ENCODE results near the gene GOLGA8K. TPM values are rescaled to one million over a fixed set of nuclear protein-coding genes. Genes with fewer than 3 reads are reported as not detected.
"Not testable (repeated sequence)": the region's sequence is repeated elsewhere in the genome, so short reads cannot be mapped to it uniquely, and the experiment has no call there.

Gene GOLGA8K
- total RNA-seq, 1 donor from 2014 or later = 0.77 TPM

DNA sequence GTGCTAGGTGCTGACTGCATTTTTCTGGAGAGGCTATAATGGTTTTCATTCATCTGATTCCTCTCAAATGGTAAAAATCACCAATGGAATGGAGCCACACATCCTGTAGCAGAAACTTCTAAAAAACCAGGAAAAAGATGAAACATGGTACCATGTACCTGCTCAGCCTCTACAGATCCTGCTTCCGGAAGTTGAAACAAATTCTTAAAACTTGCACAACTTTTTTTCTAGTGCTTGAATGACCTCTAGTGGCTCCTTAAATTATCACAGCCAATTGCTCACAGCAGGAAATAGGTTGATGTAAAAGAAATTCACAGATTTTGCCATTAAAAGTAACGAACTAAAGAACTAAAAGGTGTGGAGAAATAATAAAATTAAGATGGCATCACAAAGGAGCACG lies 4.8 kb upstream of the GOLGA8K start:
- not testable (repeated sequence) for FAIRE-seq

DNA sequence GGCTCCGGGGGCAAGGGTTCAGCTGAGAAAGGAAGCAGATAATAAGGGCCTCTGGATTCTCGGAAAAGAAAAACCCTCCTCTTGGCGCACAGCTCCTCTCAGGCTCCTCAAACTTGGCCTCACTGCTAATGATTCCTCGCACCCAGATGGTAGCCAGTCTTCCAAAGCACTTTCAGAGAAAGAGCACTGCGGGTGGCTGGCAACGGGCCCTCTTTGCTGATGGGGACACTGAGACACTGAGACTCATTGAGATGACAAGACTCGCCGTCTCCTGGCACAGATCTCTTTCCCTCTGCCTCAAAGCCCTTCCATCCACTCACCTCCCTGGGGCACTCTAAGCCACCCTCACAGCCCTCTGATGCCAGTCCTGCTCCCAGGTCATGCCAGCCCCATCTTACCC lies 6.6 kb downstream of the GOLGA8K start:
- H3K4me1 Mint-ChIP-seq (ENCODE audit: low read depth, unreplicated experiment); H3K4me3 ChIP-seq (ENCODE audit: insufficient read depth, low read depth, low read length); H3K9ac ChIP-seq (ENCODE audit: low read length); H3K9me3 Mint-ChIP-seq (ENCODE audit: unreplicated experiment); H3K27me3 Mint-ChIP-seq (ENCODE audit: low read depth, unreplicated experiment); H2AFZ ChIP-seq (ENCODE audit: low read depth, low read length); H3K27ac Mint-ChIP-seq (ENCODE audit: unreplicated experiment); H3K4me3 Mint-ChIP-seq (ENCODE audit: unreplicated experiment); H3K36me3 ChIP-seq (ENCODE audit: insufficient read depth, low read length); DNase-seq (ENCODE audit: low read depth); H3K79me2 ChIP-seq (ENCODE audit: insufficient read depth, low read length); H3K27ac ChIP-seq (ENCODE audit: low read depth, low read length); H4K20me1 ChIP-seq (ENCODE audit: insufficient read depth, low read length); H3K36me3 Mint-ChIP-seq (ENCODE audit: low read depth, unreplicated experiment); H3K4me1 ChIP-seq (ENCODE audit: insufficient read depth, low read length); H3K4me2 ChIP-seq (ENCODE audit: low read length); H3K9me3 ChIP-seq (ENCODE audit: insufficient read depth, low read depth, low read length); FAIRE-seq; H3K27me3 ChIP-seq (ENCODE audit: insufficient read depth, low read length): not testable (repeated sequence)

More for the DNA sequence above, 4.8 kb upstream of the GOLGA8K start:
- not testable (repeated sequence) for DNase-seq (ENCODE audit: low read depth); H3K4me2 ChIP-seq (ENCODE audit: low read length); H3K27me3 Mint-ChIP-seq (ENCODE audit: low read depth, unreplicated experiment); H3K4me1 ChIP-seq (ENCODE audit: insufficient read depth, low read length); H3K27me3 ChIP-seq (ENCODE audit: insufficient read depth, low read length); H3K4me3 Mint-ChIP-seq (ENCODE audit: unreplicated experiment); H3K9me3 Mint-ChIP-seq (ENCODE audit: unreplicated experiment); H3K27ac Mint-ChIP-seq (ENCODE audit: unreplicated experiment); H3K79me2 ChIP-seq (ENCODE audit: insufficient read depth, low read length); H3K27ac ChIP-seq (ENCODE audit: low read depth, low read length); H4K20me1 ChIP-seq (ENCODE audit: insufficient read depth, low read length); H3K4me3 ChIP-seq (ENCODE audit: insufficient read depth, low read depth, low read length); H3K36me3 ChIP-seq (ENCODE audit: insufficient read depth, low read length); H2AFZ ChIP-seq (ENCODE audit: low read depth, low read length); H3K9ac ChIP-seq (ENCODE audit: low read length); H3K4me1 Mint-ChIP-seq (ENCODE audit: low read depth, unreplicated experiment); H3K9me3 ChIP-seq (ENCODE audit: insufficient read depth, low read depth, low read length); H3K36me3 Mint-ChIP-seq (ENCODE audit: low read depth, unreplicated experiment)
- TF ChIP-seq, protein P1, sequence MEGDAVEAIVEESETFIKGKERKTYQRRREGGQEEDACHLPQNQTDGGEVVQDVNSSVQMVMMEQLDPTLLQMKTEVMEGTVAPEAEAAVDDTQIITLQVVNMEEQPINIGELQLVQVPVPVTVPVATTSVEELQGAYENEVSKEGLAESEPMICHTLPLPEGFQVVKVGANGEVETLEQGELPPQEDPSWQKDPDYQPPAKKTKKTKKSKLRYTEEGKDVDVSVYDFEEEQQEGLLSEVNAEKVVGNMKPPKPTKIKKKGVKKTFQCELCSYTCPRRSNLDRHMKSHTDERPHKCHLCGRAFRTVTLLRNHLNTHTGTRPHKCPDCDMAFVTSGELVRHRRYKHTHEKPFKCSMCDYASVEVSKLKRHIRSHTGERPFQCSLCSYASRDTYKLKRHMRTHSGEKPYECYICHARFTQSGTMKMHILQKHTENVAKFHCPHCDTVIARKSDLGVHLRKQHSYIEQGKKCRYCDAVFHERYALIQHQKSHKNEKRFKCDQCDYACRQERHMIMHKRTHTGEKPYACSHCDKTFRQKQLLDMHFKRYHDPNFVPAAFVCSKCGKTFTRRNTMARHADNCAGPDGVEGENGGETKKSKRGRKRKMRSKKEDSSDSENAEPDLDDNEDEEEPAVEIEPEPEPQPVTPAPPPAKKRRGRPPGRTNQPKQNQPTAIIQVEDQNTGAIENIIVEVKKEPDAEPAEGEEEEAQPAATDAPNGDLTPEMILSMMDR (IDR thresholded peaks at IDR 0.05; ENCODE audit: insufficient read depth, low read depth, low read length) = peak; percentile 15

GRCh38 chr15:32394745-32395144 lies 8.3 kb downstream of the GOLGA8K start:
- FAIRE-seq; H3K4me1 Mint-ChIP-seq (ENCODE audit: low read depth, unreplicated experiment); H3K4me1 ChIP-seq (ENCODE audit: insufficient read depth, low read length); DNase-seq (ENCODE audit: low read depth); H3K36me3 ChIP-seq (ENCODE audit: insufficient read depth, low read length); H3K9me3 ChIP-seq (ENCODE audit: insufficient read depth, low read depth, low read length); H4K20me1 ChIP-seq (ENCODE audit: insufficient read depth, low read length); H3K27ac Mint-ChIP-seq (ENCODE audit: unreplicated experiment); H2AFZ ChIP-seq (ENCODE audit: low read depth, low read length); H3K27me3 Mint-ChIP-seq (ENCODE audit: low read depth, unreplicated experiment); H3K79me2 ChIP-seq (ENCODE audit: insufficient read depth, low read length); H3K9me3 Mint-ChIP-seq (ENCODE audit: unreplicated experiment); H3K27me3 ChIP-seq (ENCODE audit: insufficient read depth, low read length); H3K27ac ChIP-seq (ENCODE audit: low read depth, low read length); H3K36me3 Mint-ChIP-seq (ENCODE audit: low read depth, unreplicated experiment); H3K4me3 Mint-ChIP-seq (ENCODE audit: unreplicated experiment); H3K4me3 ChIP-seq (ENCODE audit: insufficient read depth, low read depth, low read length); H3K9ac ChIP-seq (ENCODE audit: low read length); H3K4me2 ChIP-seq (ENCODE audit: low read length): not testable (repeated sequence)

DNA sequence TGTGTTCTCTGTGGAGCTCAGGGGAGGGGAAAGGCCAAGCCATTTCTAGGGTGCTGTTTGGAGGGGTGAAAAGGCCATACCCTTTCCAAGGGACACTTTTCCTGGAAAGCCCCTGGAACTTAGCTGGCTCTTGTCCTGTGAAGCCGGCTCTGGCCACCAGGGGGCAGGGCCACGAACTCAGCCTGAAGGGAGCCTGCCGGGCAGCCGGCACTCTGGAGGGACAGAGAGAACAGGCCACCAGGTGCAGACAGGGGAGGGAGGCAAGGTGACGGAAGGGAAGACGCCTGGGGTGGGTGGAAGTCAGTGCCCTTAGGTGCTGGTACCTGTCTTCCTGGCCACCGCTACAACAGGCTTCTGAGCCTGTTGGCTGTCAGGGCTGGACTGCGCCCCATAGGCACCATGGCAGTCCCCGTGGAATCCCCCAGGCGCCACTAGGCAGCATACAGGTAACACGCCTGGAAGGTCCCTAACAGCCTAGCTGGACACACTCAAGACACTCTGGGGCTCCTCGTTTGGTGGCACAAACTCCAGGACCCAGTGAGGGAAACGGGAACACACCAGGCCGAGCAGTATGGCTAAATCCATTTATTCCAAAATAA lies 14.9 kb downstream of the GOLGA8K start:
- H4K20me1 ChIP-seq (ENCODE audit: insufficient read depth, low read length); H3K79me2 ChIP-seq (ENCODE audit: insufficient read depth, low read length); H3K4me2 ChIP-seq (ENCODE audit: low read length); H3K4me1 Mint-ChIP-seq (ENCODE audit: low read depth, unreplicated experiment); H3K36me3 Mint-ChIP-seq (ENCODE audit: low read depth, unreplicated experiment); H3K27ac ChIP-seq (ENCODE audit: low read depth, low read length); H3K9me3 Mint-ChIP-seq (ENCODE audit: unreplicated experiment); H3K9ac ChIP-seq (ENCODE audit: low read length); H3K4me3 Mint-ChIP-seq (ENCODE audit: unreplicated experiment); H3K27ac Mint-ChIP-seq (ENCODE audit: unreplicated experiment); H2AFZ ChIP-seq (ENCODE audit: low read depth, low read length); H3K4me1 ChIP-seq (ENCODE audit: insufficient read depth, low read length); H3K27me3 ChIP-seq (ENCODE audit: insufficient read depth, low read length); H3K36me3 ChIP-seq (ENCODE audit: insufficient read depth, low read length); H3K4me3 ChIP-seq (ENCODE audit: insufficient read depth, low read depth, low read length); H3K9me3 ChIP-seq (ENCODE audit: insufficient read depth, low read depth, low read length); H3K27me3 Mint-ChIP-seq (ENCODE audit: low read depth, unreplicated experiment); DNase-seq (ENCODE audit: low read depth); FAIRE-seq: not testable (repeated sequence)

GRCh38 chr15:32385823-32386495 lies 17.1 kb downstream of the GOLGA8K start:
- FAIRE-seq; H2AFZ ChIP-seq (ENCODE audit: low read depth, low read length); H3K9me3 Mint-ChIP-seq (ENCODE audit: unreplicated experiment); H3K4me3 ChIP-seq (ENCODE audit: insufficient read depth, low read depth, low read length); H4K20me1 ChIP-seq (ENCODE audit: insufficient read depth, low read length); H3K4me2 ChIP-seq (ENCODE audit: low read length); H3K36me3 Mint-ChIP-seq (ENCODE audit: low read depth, unreplicated experiment); H3K27ac Mint-ChIP-seq (ENCODE audit: unreplicated experiment); H3K4me1 Mint-ChIP-seq (ENCODE audit: low read depth, unreplicated experiment); H3K79me2 ChIP-seq (ENCODE audit: insufficient read depth, low read length); H3K4me1 ChIP-seq (ENCODE audit: insufficient read depth, low read length); H3K27me3 ChIP-seq (ENCODE audit: insufficient read depth, low read length); H3K4me3 Mint-ChIP-seq (ENCODE audit: unreplicated experiment); H3K27me3 Mint-ChIP-seq (ENCODE audit: low read depth, unreplicated experiment); DNase-seq (ENCODE audit: low read depth); H3K9me3 ChIP-seq (ENCODE audit: insufficient read depth, low read depth, low read length); H3K36me3 ChIP-seq (ENCODE audit: insufficient read depth, low read length); H3K9ac ChIP-seq (ENCODE audit: low read length); H3K27ac ChIP-seq (ENCODE audit: low read depth, low read length): not testable (repeated sequence)

Data from astrocyte (in vitro differentiated cells and primary cell).